GM20431 (cell line): ENCODE data around the gene ACIN1.
"Not testable (repeated sequence)": the region's sequence is repeated elsewhere in the genome, so short reads cannot be mapped to it uniquely, and the experiment has no call there.

Source experiments
- in situ Hi-C: fragments of 300-500 bp; cut with MseI, MboI; formaldehyde crosslinking; loops from one replicate; pipeline ENCODE4 v1.15.0; 2020; ENCODE audit warnings: low sequenced_read_pairs; ENCODE audit not compliant: unreplicated experiment

ACIN1 gene

GRCh38 chr14:23107620-23108019, 12.7 kb upstream of the ACIN1 start:
- in situ Hi-C loops, result not testable (repeated sequence)

- in situ Hi-C loops, result no loop called here
Measured at GRCh38 chr14:23106747-23107045, 11.8 kb upstream of the ACIN1 start.

DNA sequence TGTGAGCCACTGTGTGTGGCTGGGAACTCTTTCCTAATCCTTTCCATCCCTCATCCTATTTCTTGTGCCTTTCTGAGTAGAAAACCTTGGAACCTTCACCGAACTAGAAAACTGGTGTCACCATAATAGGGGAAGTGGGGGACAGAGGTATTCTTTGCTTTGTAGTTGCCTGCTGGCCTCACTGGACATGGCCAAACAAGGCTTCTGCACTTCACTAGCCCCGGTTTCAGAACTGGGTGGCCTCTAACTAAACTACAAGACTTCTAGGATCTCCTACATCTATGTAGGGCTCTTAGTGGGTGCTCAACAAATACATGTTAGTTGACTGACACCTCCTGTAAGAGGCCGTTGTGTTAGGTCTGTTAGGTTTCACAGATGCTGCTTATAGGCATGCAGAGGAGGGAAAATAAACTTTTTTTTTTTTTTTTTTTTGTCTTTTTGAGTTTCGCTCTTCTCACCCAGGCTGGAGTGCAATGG, 10.4 kb upstream of the ACIN1 start:
- in situ Hi-C loops, result no loop called here

DNA sequence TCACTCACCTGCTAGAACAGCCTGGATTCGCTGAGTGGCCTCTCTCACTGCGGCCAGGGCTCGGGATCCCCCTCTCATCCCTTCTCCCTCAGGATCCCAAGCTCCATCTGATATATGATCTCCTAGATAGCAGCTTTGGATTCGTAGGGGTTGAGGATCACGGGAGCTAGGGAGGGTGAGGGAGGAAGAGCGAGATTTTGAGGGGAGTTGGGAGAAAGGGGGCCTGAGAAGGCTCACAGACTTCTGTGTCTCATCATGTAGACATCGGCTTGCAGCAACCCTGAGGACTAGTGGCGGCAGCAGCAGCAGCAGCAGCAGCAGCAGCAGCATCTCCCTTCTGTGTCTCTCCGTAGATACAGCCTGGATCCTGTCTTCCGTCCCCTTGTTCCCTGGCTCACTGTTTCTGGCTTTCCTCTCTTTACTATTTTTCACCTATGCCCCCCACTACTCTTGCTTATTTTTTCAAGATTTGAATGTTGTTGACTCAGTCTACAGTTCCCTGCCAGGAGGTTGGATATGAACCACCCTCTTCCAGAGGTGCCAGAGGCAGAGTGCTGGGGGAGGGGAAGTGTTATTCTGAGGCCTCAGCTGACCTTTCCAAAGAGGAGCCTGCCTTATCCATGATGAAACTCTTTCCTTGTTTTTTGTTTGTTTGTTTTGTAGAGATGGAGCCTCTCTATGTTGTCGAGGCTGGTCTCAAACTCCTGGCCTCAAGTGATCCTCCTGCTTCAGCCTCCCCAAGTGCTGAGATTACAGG, 9.8 kb upstream of the ACIN1 start, which contains the start of gene CIROP:
Gene CIROP (minus strand): TSS at position 399 of the 757 bp plus-strand sequence. CDS start 69 bp downstream, at position 330.
- in situ Hi-C loops, result no loop called here

GRCh38 chr14:23104070-23104590, 9.2 kb upstream of the ACIN1 start:
- in situ Hi-C loops, result no loop called here

- in situ Hi-C loops, result no loop called here
Measured at GRCh38 chr14:23103581-23103980, 8.6 kb upstream of the ACIN1 start.

GRCh38 chr14:23102801-23103200, 7.9 kb upstream of the ACIN1 start:
- in situ Hi-C loops, result no loop called here

DNA sequence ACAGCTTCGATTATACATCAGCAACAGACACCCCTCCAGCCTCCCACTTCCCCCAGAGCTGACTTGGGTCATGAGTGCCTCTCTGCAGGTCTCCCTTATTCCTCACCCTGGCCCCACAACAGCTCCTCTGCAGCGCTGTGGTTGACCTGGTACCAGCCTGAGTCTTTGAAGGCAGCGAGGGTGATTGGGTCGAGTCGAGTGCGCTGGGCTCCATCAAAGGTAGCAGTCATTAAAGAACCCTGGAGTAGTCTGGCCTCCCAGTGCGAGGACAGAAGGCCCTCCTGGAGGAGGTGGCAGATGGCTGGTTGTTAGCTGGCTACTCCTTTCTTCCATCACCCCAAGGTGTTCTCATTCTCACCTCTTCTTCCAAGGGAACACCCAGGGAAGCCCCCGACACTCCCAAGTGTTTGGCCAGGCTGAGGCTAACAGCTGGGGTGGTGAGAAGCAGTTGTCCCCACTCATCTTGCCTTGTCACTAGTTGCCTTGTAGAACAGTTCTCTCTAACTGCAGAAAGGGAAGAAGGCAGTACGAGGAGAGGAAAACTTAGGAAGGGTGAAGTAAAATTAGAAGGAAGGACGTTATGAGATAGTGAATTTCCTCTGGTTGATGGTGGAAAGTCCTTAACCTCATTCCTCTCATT, 7.2 kb upstream of the ACIN1 start:
- in situ Hi-C loops, result no loop called here

GRCh38 chr14:23101213-23101970, 6.5 kb upstream of the ACIN1 start:
- in situ Hi-C loops, result no loop called here

DNA sequence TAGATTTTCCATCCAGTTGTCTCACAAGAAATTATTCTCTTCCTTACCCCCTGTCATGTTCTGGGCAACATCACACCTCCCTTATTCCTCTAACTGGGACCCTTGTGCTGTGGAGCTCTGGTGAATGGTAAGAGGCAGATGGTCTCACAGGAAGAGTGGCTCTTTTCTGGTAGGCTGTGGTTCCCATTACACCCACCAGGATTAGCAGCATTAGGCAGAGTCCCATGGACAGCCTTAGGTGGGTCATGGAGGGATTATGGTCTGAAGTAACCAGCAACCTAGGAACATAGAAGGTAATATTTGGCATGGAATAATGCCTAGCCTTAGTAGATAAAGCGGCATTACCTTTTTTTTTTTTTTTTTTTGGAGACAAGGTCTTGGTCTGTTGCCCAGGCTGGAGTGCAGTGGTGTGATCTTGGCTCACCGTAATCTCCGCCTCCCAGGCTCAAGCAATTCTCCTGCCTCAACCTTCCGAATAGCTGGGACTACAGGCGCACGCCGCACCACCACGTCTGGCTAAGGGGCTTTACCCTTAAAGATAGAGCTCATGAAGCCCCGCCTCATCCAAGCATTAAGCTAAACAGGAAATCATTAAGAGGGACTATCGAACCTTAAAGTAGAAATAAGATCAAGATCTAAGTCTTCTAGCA, 4.4 kb upstream of the ACIN1 start:
- in situ Hi-C loops, result no loop called here

- in situ Hi-C loops, result no loop called here
Measured at GRCh38 chr14:23097786-23098185, 2.9 kb upstream of the ACIN1 start.

GRCh38 chr14:23095196-23096108, 516 bp upstream of the ACIN1 start, which contains the start of gene C14orf119:
Gene C14orf119 (plus strand): TSS chr14:23095505. CDS start chr14:23097659, 2,154 bp downstream.
- in situ Hi-C loops, result no loop called here

DNA sequence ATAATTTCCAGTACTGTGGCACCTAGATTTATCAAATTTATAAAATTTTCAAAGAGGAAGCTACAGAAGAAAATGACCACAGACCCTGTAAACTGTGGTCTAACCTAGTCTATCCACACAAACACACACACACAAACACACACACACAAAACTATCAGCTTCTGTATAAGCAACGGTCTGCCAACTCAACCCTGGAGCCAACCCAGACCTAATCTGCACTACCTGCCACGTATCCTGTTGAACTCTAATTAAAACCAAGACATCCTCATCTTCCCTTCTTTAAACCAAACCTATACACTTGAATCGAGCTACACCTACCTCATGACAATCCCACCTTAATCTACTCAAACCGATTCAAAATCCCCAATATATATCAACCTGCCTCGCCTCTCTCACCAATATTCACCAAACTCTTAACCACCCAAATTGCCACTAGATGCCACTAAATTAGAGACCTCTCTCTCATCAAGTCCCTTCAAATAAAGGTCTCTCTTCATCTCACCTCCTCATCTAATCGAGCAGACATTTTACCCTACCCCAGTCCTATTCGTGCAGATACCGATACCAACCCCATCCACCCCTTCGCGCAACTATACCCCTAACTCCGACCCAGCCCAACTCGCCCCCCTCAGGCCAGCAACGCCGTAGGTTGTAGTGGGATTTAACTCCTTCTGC, 808 bp downstream of the ACIN1 start:
- in situ Hi-C loops, result no loop called here

- in situ Hi-C loops, result no loop called here
Measured at GRCh38 chr14:23093526-23093925, 1.4 kb downstream of the ACIN1 start.

- in situ Hi-C loops, result no loop called here
Measured at GRCh38 chr14:23093104-23093503, 1.8 kb downstream of the ACIN1 start.

GRCh38 chr14:23091294-23092225, 3.4 kb downstream of the ACIN1 start:
- in situ Hi-C loops, result no loop called here

DNA sequence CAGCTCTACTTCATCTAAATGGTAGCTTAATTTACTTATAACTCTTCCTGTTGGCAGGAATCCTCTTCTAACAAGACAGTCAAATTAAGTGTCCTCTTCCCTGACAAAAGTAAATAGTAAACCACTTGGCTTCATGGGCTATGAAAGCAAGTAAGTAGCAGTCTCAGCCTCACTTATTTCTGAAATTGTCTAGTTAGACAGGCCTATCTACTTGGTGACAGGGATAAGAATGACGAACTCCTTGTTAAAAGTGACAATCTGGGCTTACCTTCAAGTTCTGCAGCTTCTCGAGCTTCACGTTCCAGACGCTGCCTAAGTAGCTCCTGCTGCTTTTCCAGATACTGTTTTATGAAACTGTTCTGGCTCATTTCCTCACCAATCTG, 4.7 kb downstream of the ACIN1 start:
- in situ Hi-C loops, result no loop called here
